Femur (tissue), 1 donor: ENCODE results near the gene CAMTA1.

Experiments used
- DNase-seq: peaks from one replicate; pipeline ENCODE4 v3.0.0-alpha.2; 2017

Gene CAMTA1

DNA sequence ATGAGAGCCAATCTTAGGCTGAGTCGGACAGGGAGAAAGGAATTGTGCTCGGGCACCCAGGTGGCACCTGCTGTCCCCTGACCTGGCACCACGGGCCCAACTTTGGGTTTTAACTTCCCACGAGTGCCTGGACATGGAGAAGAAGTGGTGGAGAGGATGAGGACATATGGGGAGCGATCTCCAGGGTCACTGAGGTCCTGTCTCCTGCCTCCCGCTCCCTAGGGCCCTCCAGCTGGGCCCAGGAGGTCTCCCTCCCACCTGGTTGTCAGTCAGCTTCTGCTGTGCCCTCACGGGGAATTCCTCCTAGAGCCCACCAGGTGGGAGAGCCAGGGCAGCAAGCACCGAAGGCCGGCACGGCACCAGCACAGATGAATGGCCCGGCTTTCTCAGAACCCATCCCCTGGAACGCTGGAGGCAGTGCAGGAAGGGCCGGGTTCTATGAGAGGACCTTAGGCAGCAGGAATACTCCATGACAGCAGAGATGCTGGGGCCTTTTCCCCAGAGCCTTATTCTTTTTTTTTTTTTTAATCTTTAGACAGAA, 435.5 kb downstream of the CAMTA1 start:
- DNase-seq, result no peak

DNA sequence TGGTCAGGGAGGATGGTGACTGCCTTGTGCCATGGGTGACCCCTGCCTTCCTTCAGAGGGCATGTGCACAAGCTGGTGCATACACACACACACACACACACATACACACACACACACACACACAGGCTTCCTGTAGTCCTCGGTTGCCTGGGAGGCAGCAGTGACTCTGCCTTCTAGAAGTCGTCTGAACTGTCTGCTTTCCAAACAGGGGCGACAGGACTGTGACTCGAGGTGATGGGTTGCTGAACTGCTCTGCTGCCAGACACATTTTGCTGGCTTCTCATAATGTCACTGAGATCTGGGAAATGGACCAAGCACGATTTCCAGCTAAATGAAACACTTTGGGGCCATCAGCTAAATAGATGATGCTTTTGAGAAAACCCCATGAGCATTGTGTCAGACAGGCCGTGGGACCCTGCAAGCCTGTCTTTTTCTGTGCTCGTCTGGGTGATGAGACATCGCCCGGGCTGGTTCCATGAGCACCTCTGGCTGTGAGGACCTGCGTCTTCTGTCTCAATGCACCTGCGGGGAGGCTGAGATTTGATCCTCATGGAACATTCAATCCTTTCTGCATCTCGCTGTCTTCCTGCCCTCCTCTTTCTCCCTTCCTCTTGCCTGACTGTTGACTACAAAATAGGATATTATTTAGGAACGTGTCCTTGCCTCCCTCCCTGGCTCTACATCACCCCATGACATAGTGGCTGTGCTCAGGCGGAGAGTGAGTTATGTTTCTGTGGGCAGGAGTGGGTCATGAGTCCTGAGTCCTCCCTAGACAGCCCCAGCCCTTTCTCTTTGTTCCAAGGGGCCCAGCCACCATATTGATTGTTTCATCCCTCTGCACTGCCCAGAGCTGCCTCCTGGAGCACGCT, 436.8 kb downstream of the CAMTA1 start:
- no peak for DNase-seq

DNA sequence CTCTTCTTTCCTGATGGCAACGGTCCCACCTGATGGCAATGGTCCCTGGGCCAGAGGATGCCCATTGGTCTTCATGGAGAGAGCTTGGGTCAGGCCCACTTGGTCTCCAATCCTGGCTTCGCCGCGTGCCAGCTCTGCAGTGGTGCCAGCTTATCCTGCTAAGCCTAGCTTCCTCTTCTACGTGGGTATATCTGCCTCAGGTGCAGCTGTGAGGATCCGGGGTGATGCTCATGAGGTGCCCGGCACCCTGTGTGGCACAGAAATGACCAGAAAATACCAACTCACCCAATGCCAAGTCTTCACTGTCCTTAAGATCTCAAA, 437.4 kb downstream of the CAMTA1 start:
- no peak for DNase-seq

DNA sequence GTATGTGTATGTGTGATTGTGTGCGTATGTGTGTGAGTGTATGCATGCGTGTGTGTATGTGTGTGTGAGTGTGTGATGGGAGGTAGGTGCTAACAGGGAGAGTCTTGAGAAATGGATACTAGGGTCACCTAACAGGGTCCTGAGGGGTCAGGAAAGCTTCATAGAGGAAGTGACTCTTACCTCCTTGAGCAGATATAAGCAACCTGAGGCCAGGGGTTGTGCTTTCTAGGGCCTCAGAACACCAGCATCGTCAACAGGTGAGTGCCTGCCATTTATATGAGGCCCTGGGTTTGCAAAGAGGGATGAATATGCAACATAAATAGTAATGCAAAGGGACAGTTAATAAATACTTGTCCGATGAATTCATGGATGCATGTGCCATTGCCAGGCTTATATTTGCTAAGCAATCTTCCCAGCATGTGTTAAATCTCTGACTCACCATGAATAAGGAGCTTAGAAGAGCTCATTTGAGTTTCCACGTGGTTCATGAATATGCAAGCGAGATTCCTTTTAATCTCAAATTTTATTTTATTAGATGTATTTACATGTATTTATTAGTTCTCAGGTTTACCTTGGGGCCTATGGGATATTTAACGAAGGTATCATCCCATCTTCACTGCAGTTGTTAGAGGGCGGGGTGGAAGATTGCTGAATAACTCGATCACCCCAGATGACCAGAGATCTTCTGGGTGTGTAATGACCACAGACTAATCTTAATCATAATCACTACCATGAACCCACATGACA, 438.3 kb downstream of the CAMTA1 start:
- no peak for DNase-seq

DNA sequence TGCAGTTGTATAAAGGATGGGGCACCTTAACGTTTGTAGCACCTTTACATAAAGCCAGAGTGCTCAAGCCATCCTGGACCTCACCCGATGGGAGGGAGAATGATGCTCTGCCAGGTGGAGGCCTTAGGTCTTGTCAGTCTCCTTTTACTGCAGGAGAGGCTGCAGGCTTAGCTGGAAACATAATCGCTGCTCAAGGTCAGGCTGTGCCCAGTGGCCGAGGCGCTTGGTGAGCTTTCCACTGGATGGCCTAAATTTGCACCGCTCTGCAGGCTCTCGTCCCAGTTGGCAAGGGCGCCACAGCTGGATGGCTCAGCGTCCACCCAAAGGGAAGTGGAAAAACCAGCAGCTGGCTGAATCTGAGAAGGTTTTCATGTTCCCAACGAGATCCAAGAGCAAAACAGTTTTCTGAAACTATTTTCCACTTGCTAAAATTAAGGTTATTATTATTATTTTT, 438.9 kb downstream of the CAMTA1 start:
- peak; percentile 61 for DNase-seq

DNA sequence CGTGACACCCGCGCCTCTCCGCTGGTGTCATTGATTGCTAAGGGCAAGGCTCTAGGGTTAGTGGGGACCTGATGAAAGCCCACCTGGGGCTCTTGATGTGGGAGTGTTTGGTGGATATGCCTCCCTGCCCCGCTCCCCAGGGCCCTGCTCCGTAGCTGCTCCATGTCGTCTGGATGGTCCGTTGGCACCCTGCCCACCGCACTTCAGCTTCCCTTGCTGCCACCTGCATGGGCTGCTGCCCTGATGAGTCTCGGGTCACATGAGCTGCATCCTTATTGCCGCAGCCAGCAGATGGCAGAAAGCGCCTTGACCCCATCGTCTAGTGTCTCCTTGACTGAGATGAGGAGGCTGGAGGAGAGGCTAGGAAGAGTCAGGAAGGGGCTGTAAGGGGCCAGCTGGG, 439.4 kb downstream of the CAMTA1 start:
- no peak for DNase-seq

DNA sequence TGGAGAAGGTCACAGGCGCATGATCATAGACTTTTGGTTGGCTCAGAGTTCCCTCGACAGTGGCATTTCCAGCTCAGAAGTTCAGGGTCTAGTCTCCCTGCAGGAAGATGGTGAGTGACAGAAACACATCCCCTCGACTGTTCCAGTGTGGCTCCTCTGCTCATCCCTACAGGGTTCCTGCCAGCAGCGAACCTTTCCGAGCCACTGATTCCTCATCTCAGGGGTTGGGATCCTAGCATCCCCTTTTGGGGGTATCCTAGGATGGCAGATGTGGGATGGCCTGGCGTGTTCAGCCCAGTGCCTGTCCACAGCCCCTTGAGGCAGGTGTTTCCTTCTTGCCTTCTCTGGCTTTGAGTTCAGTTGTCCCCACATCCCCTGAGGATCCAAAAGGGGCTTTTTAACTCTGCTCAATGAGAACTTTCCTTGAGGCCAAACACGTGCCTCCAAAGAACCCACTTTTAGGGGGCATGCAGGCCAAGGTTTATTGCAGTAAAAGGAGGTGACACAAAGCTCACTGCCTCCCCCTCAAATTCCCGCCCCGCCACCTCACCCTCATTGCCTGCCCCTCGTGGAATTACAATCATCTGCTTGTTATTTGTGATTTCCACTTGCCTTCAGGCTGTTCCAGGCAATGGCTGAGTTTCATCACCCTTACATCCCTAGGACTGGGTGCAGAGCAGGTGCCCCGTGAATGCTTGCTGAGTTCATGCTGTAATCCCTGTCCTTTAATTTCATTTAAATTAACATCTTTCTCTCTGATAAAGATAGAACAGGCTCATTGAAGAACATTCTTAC, 440.7 kb downstream of the CAMTA1 start:
- no peak for DNase-seq

DNA sequence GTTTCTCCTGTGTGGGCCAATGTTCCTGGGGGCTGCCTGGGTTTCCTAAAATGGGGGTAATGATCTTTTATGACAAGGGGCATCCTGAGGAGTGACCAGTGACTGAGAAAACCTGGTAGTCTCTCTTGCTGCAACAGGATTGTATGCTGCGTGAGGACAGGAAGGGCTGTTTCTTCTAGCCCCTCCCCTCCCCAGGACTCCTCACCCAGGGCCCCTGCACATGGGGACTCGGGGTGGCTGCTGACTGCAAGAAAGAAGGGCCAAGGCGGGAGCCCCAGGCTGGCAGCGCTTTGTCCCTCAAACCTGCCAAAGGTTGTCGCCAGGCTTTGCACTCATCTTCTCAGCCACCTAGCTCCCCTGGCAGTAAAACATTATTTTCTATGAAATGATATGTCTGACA, 442.4 kb downstream of the CAMTA1 start:
- DNase-seq, result no peak

DNA sequence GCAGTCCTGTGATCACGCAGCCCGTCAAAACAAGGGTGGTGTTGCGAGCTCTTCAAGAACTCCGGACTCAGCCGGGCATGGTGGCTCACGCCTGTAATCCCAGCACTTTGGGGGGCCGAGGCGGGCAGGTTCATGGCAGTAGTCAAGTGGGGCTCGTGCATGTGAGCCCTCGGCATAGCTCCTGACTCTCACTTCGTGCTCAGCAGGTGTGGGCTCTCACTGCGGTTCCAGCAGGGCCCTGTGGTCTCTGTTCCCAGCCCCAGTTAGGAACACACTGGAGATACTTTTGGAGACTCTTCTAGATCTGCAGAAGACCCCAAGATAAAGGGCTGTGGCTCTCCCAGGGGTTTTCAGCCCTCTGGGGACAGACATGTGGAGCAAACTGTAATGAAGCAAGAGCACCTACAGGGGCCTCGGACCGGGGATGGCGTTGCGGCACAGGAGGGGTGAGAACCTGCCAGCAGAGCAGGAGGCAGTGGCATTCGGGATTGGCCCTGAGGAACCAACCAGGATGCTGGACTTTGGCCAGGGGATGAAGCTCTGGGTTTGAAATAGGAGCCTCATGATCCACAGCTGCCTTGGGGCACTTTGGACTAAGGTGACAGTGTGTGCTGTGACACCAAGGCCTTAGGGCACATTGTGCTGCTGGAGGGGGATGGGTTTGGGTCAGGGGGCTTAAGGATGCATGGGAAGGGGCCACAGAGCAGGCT, 443.2 kb downstream of the CAMTA1 start:
- DNase-seq, result no peak

DNA sequence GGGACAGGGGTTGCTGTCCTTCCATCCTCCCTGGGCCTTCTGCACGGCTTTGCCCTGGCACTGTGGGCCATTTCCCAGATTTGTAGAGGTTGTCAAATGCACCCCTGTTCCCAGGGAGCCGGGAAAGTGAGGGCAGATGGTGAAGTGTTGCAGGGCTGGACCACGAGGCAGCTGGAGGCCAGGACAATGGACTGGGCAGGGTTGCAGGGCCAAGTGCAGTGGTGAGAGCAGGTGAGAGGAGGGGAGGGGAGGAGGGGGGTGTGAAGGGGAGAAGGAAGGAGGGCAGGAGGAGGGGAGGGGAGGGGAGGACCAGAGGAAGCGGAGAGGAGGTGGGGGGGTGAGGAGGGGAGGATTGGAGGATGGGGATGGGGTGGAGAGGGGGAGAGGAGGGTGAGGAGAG, 443.9 kb downstream of the CAMTA1 start:
- no peak for DNase-seq

DNA sequence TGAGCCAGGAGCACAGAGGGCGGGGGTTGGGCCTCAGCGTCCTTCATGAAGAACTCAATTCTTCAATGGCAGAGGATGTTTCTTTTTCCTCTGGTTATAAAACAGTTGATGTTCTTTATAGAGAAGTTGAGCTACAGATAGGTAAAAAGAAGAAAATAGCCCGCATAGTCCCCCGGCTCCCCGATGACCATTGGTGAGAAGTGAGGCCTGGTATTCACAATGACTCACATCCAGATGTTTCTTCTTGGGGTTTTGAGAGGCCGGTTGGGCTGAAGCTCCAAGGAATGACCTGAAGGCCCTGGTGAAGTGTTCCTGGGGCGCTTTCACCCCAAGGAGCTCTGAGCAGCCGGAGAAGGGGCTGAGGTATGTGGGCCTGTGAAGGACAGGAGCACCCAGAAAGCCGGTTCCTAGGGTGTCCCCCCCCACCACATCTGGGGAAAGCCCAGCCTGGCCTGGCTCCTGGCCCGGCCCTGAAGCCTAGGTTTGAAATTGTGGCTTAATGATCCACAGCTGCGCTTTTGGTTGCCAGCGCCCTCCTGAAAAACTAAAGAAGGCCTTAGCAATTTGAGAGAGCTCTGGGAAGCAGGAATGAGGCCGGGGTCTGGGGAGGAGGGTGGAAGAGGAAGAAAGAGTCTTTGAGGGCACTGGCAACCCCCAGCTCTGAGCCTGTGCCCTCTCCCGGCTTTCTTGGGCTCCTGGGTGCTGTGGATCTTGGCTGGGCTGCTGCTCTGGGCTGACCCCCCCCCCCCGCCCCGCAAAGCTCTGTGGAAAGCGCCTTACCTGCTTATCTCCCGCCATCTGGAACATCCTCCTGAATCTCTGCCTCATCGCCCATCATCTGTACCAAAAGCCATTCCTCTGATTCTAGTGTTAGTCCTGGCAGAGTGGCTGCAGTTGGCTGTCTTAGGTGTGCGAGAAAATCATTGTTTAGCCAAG, 444.7 kb downstream of the CAMTA1 start:
- DNase-seq, result peak; percentile 45

DNA sequence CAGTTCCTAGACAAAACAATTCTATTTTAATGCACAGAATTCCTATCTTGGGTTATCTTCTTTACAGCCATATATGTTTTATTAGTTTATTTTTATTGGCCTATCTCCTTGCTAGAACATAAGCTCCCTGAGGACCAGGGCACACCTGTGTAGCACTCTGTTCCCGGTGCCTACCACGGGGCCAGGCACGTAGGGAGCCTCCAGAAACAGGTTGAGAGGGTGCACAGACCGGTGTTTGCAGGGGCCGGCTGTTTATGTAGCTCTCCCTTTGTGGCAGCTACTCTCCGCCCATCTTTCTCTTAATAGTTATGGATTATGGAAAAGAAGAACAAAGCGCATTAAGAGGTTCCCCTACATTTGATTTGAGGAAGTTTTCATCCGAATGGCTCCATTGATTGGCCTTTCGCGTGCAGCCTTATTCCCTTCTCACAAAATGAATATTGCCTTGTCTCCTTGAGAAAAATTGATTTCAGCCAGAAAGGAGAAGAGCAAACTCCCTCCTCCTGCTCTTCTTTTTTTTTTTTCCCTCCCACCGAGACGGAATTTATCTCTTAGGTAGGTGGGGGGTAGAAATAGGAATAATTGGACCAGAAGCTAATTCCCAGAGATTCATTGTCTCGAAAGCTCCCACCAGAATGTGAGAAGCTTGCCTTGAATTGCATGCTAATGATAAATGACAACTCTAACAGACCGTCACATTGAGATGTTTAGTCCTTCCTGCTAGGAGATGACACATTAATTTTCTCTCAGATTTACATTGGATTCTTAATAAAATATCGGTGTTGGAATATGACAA, 447.4 kb downstream of the CAMTA1 start:
- no peak for DNase-seq

DNA sequence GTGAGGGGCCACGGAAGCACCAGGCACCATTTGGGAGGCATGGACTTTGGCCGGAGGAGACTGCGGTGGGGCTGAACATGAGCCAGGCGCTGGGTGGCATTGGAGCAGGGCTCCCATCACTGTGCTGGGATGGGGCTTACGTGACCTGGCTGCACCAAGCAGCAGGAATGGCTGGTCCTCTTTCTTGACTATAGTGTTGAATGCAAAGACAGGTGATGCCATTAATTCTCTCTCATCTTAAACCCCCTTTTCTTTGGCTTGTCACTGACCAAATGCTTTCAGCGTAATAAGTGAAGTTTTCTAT, 447.9 kb downstream of the CAMTA1 start:
- DNase-seq, result no peak

DNA sequence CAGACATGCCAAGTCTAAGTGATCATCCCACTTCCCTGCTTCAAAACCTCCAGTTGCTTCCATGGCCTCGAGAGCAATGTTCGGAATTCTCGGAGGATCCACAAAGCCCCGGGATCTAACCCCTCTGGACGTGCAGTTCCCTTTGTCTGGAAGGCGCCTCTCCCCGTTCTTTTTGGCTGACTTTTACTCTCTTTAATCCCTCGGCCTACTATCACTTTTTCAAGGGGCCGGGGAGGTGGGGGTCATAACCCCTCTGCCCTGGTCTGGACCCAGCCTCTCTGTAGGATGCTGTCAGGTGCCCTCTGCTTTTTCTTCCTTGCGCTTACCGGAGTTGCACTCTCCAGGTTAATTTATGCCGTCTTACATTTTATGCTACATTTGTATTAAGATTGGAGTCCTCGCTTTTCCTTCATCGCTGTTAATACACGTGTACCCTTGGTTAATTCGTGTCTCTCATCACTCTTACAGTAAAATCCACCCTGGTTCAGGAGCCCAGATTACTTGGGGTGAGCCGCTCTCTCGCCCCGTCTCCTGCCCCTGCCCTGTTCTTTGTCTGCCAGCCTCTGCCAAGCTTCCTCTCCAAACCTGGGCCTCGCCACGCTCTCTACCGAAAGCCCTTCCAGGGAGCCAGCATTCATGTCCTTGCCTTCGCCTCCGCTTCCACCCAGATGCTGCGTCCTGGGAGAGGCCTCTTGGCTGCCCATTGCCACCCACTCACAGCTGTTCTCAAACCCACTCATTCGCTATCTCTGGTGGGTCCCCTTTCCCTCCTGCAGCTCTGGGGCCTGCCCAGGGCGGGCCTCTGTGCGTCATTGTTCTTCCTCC, 448.6 kb downstream of the CAMTA1 start:
- DNase-seq, result no peak

DNA sequence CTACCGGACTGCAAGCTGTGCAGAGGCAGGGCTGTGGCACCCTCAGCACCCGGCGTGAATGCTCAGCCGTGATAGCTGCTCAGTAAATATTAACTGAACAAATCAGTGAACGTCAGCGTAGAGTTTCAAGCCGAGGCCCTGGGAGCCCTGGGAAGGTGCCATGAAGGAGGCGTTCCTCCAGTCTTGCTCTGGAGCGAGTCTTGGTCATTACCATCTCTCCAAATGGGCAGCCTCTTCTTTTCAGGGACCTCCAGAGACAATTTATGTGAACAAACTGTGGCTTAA, 449.2 kb downstream of the CAMTA1 start:
- DNase-seq, result no peak

DNA sequence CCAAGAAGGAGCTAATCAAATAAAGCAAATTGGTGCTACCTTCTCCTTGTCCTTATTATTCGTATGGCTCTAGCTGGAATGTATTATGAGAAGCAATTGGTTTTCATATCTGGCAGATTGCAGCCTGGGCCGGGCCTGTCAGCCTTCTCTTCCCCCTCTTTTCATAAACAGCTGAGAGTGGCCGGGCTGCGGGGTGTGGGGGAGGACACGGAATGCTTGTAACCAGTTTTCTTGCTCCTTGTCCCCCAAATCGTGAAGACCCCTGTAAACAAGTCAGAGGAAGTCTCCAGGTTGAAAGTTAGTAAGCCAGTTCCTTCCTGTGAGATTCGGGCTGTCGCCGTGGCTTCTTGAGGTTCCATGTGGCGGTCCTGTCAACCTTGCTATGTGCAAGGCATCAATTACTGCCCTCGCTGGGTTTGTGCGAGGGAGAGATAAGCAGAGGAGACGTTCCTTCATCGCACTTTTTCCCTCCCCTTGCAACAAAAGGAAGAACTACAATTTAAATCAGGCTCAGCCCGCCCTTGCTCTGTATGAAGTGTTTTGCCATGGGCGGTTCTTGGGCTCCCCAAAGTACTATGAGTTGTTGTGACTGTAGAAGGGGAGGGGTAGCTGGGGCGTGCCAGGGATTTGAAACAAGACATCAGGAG, 450.7 kb downstream of the CAMTA1 start:
- DNase-seq, result no peak

DNA sequence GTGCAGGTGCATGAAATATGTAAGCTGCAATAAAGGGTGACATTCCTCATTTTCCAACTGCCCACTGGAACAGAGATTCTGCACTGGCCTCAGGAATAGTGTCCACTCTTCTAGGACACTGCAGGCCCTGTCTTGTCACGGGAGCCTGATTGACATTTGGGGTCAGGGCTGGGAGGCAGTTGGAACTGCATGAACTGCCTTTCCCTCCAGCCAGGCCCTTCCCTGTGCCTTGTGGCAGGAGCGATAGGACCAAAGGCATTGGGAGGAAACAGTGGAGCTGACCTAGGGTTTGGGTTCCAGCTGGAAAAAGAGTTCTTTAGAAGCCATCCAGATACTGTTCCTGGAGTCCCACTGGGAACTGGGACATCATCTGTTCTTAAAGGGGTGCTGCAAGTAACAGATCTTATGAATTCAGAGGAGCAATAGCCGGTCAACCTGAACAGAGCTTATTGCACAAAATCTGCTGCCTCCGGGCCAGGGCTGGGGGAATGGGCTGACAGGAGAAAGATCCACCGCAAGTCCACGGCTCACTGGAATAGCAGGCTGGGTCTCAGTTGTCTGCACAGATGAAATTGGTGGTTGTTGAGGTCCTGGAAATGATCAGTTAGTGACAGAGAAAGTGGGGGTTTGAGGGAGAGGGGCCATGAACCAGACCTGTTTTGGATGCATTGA, 451.7 kb downstream of the CAMTA1 start:
- no peak for DNase-seq

DNA sequence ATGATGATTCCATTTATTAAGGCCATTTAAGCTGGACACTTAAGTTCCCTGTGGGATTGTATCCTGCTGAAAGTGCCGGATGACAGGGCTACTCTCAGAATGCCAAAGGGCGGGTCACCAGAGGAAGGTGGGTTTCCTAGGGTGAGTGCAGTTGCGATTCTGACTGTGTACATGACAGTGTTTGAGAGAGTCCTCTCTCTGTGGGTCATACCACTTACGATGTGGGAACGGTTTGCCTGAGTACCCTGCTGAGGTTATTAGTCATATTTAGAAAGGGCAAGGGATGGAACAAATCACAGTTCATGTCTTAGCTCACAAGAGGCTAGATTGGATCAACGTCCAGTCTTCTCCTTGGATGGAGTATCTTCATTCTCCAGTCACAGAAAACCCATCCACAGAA, 461.9 kb downstream of the CAMTA1 start:
- no peak for DNase-seq
